HG03097 (cell line): ENCODE measurements around the gene CERS4.
"Not testable (repeated sequence)": the region's sequence is repeated elsewhere in the genome, so short reads cannot be mapped to it uniquely, and the experiment has no call there.

Experiments
- ATAC-seq: cut with Tn5 transposase; IDR thresholded peaks from one replicate; pipeline ENCODE4 v1.9.1; 2021; ENCODE audit not compliant: unreplicated experiment, low FRiP score

Gene CERS4

GRCh38 chr19:8240274-8241229, 31.4 kb downstream of the CERS4 start:
- peak; percentile 52 for ATAC-seq

- no peak for ATAC-seq
These were observed 32.5 kb downstream of the CERS4 start for GRCh38 chr19:8241646-8242045.

GRCh38 chr19:8242211-8242821, 33.1 kb downstream of the CERS4 start:
- no peak for ATAC-seq

- ATAC-seq: no peak
These were observed 34.0 kb downstream of the CERS4 start for GRCh38 chr19:8243146-8243545.

- no peak for ATAC-seq
These were observed 35.3 kb downstream of the CERS4 start for GRCh38 chr19:8244442-8244841.

- no peak for ATAC-seq
These were observed 37.0 kb downstream of the CERS4 start for GRCh38 chr19:8245869-8246835.

- not testable (repeated sequence) for ATAC-seq
These were observed 38.1 kb downstream of the CERS4 start for GRCh38 chr19:8247129-8247890.

GRCh38 chr19:8248348-8249328, 39.5 kb downstream of the CERS4 start:
- ATAC-seq: no peak

- no peak for ATAC-seq
These were observed 41.4 kb downstream of the CERS4 start for GRCh38 chr19:8250596-8250995.

GRCh38 chr19:8251025-8251472, 41.9 kb downstream of the CERS4 start:
- no peak for ATAC-seq

- ATAC-seq: no peak
These were observed 43.9 kb downstream of the CERS4 start for GRCh38 chr19:8252922-8253589.

- no peak for ATAC-seq
These were observed 44.5 kb downstream of the CERS4 start for GRCh38 chr19:8253678-8254077.

GRCh38 chr19:8254286-8255001, 45.3 kb downstream of the CERS4 start:
- ATAC-seq: no peak

GRCh38 chr19:8255426-8256125, 46.4 kb downstream of the CERS4 start:
- ATAC-seq: no peak

GRCh38 chr19:8256276-8257051, 47.3 kb downstream of the CERS4 start:
- ATAC-seq: no peak

GRCh38 chr19:8257052-8257443, 47.9 kb downstream of the CERS4 start:
- no peak for ATAC-seq
